ENCODE data around the gene IGF2R. TPM values are rescaled to one million over a fixed set of nuclear protein-coding genes. Genes with fewer than 3 reads are reported as not detected.

IGF2R gene
- total and polyA plus RNA-seq, 2 donors (not counting 1 experiment from before 2014, with no cell fraction given) = 9.5 to 53.3 TPM

DNA sequence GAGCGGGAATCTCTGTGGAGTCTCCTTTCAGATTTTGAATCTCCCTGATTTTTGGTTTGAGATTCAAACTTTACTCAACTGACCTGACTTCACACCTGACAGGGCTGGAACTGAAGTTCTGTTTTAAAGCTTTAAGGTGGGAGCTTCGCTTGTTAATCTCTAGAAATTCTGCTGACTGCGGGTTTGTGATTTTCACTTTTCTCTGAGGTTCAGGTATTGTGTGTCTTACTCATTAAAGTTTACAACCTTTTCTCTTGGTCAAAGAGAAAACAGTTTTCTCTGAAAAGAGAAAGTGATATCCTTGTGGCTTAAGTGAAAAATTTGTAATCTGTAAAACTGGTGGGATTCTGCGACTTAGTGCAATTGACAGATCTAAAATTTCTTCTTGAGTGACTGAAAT lies 20.7 kb upstream of the IGF2R start:
- DNase-seq (no peak), ATAC-seq (ENCODE audit: low read depth) (no peak)
- WGBS (ENCODE audit: insufficient coverage) = 80% methylated on average over 1 of the region's 4 CpGs
- Histone ChIP-seq H3K9me3 (ENCODE audit: control extremely low read depth in 1 of 3, control insufficient read depth in 2 of 3, insufficient read depth in 1 of 3, low read length in 2 of 3) (peaks cover 0 to 14% (median 10%) of the 10 kb centered on the region in 3 donors), H3K27me3 (replicated peaks in 1 of 4; ENCODE audit: control extremely low read depth in 1 of 4, control insufficient read depth in 3 of 4, insufficient read depth in 4 of 4, low read length in 3 of 4) (peaks cover 0 to 16% (median 2%) of the 10 kb centered on the region in 4 experiments), H3K4me1 (ENCODE audit: control insufficient read depth in 2 of 2, insufficient read depth in 2 of 2, low read length in 2 of 2) (no peaks in the 10 kb centered on the region), H3K4me2 (replicated peaks; ENCODE audit: low read depth, low read length, poor library complexity, severe bottlenecking) (no peak overlapping the region), H3K9ac (ENCODE audit: low read length) (no peak overlapping the region), H3K36me3 (replicated peaks in 1 of 2; ENCODE audit: control extremely low read depth in 1 of 2, control insufficient read depth in 1 of 2, extremely low read depth in 1 of 2, insufficient read depth in 2 of 2, low read length in 1 of 2) (no peaks in the 10 kb centered on the region), H3K79me2 (ENCODE audit: control insufficient read depth, insufficient read depth, low read length) (no peaks in the 10 kb centered on the region), H2AFZ (ENCODE audit: insufficient read depth, low read depth, low read length, poor library complexity, severe bottlenecking) (no peak overlapping the region), H4K20me1 (ENCODE audit: control insufficient read depth, insufficient read depth, low read length, poor library complexity, severe bottlenecking) (no peaks in the 10 kb centered on the region), H3K4me3 (ENCODE audit: control extremely low read depth in 1 of 5, extremely low read depth in 1 of 5, insufficient read depth in 1 of 5, low read depth in 2 of 5, low read length in 4 of 5) (no peak overlapping the region), H3K27ac (ENCODE audit: low read length in 2 of 2) (no peak overlapping the region)
- Mint-ChIP-seq H3K27ac (no peak overlapping the region), H3K4me3 (no peak overlapping the region), H3K27me3 (peaks cover 17% of the 10 kb centered on the region), H3K9me3 (ENCODE audit: insufficient read depth) (peaks cover 7% of the 10 kb centered on the region), H3K4me1 (no peaks in the 10 kb centered on the region)
- CTCF ChIA-PET = no interaction called here
- POLR2A ChIA-PET = no interaction called here
- intact Hi-C loops (cut with micrococcal nuclease) = loop anchor here (10.0 kb wide), 1 partner anchor 773 kb away; no protein-coding TSS in a partner anchor
- TF ChIP-seq CTCF (IDR thresholded peaks at IDR 0.05) = no peak
- no peak for TF ChIP-seq EZH2 (IDR thresholded peaks at IDR 0.05; ENCODE audit: borderline replicate concordance, insufficient read depth, low read depth, low read length, poor library complexity, severe bottlenecking)

DNA sequence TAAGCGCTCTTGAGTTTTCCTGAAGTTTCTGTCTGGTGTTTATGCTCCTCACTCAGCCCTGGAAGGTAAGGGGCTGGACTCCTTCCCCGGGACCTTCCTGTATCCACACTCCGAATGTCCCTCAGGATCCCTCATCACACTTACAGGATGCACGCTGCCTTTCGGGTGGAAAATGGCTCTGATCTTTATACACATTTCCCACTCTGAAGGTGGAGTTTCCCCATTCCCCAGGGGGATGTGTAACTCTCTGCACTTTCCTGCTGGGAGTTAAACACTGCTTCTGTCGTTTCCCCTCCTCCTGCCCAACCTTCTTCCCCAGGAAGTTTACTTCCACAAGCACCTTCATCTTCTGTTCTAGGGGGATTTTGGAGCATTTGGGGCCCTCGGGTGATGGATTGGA lies 17.1 kb upstream of the IGF2R start:
- no peak overlapping the region for H3K9ac ChIP-seq (ENCODE audit: low read length)
- H3K9me3 ChIP-seq (ENCODE audit: control extremely low read depth in 1 of 3, control insufficient read depth in 2 of 3, insufficient read depth in 1 of 3, low read length in 2 of 3) = no peaks in the 10 kb centered on the region
- no peaks in the 10 kb centered on the region for H3K4me1 ChIP-seq (ENCODE audit: control insufficient read depth in 2 of 2, insufficient read depth in 2 of 2, low read length in 2 of 2)
- ATAC-seq (ENCODE audit: low read depth) (no peak), DNase-seq (no peak)
- H2AFZ ChIP-seq (ENCODE audit: insufficient read depth, low read depth, low read length, poor library complexity, severe bottlenecking) = no peak overlapping the region
- H3K4me3 ChIP-seq (ENCODE audit: control extremely low read depth in 1 of 5, extremely low read depth in 1 of 5, insufficient read depth in 1 of 5, low read depth in 2 of 5, low read length in 4 of 5) = no peak overlapping the region
- Mint-ChIP-seq H3K4me3 (no peak overlapping the region), H3K4me1 (no peaks in the 10 kb centered on the region), H3K27me3 (peaks cover 18% of the 10 kb centered on the region), H3K9me3 (ENCODE audit: insufficient read depth) (no peaks in the 10 kb centered on the region), H3K27ac (no peak overlapping the region)
- WGBS (ENCODE audit: insufficient coverage) = 82% methylated on average over 4 of the region's 7 CpGs
- H3K79me2 ChIP-seq (ENCODE audit: control insufficient read depth, insufficient read depth, low read length) = no peaks in the 10 kb centered on the region
- intact Hi-C loops (cut with micrococcal nuclease) = no loop called here
- no peaks in the 10 kb centered on the region for H4K20me1 ChIP-seq (ENCODE audit: control insufficient read depth, insufficient read depth, low read length, poor library complexity, severe bottlenecking)
- H3K27me3 ChIP-seq (replicated peaks in 1 of 4; ENCODE audit: control extremely low read depth in 1 of 4, control insufficient read depth in 3 of 4, insufficient read depth in 4 of 4, low read length in 3 of 4) = peaks cover 0 to 16% (median 2%) of the 10 kb centered on the region in 4 experiments
- CTCF ChIA-PET = no interaction called here
- POLR2A ChIA-PET = no interaction called here
- no peaks in the 10 kb centered on the region for H3K36me3 ChIP-seq (replicated peaks in 1 of 2; ENCODE audit: control extremely low read depth in 1 of 2, control insufficient read depth in 1 of 2, extremely low read depth in 1 of 2, insufficient read depth in 2 of 2, low read length in 1 of 2)
- no peak overlapping the region for H3K27ac ChIP-seq (ENCODE audit: low read length in 2 of 2)
- TF ChIP-seq CTCF (IDR thresholded peaks at IDR 0.05) (no peak), EZH2 (IDR thresholded peaks at IDR 0.05; ENCODE audit: borderline replicate concordance, insufficient read depth, low read depth, low read length, poor library complexity, severe bottlenecking) (no peak)
- H3K4me2 ChIP-seq (replicated peaks; ENCODE audit: low read depth, low read length, poor library complexity, severe bottlenecking) = no peak overlapping the region
